ENCODE results near the gene WDR18.

GRCh38 chr19:942133-942645 lies 42.0 kb upstream of the WDR18 start:
- TF ChIP-seq POLR2A (IDR thresholded peaks at IDR 0.05) (no peak), CTCF (IDR thresholded peaks at IDR 0.05) (no peak), EP300 (IDR thresholded peaks at IDR 0.05) (no peak)
